SK-N-SH (cell line): ENCODE data around the gene MREG.

Experiments used
- CTCF ChIP-seq: fragments of 200-600 bp; sonication (generic); IDR thresholded peaks from 2 replicates; pipeline ENCODE4 v1.6.1; 2017; ENCODE audit warnings: antibody characterized with exemption, mild to moderate bottlenecking, moderate library complexity
- EP300 ChIP-seq, 2 experiments: IDR thresholded peaks; 2 replicates each; pipeline versions ENCODE4 v1.4.0 to v1.6.1; 2012; ENCODE audit warnings: borderline replicate concordance in 1 of 2, low read depth in 1 of 2, low read length in 1 of 2
- MAX ChIP-seq: IDR thresholded peaks from 2 replicates; pipeline ENCODE4 v1.4.0; 2012; ENCODE audit warnings: low read depth
- NRF1 ChIP-seq: IDR thresholded peaks from 2 replicates; pipeline ENCODE4 v1.6.1; 2012; ENCODE audit warnings: low read depth, mild to moderate bottlenecking, low read length
- POLR2AphosphoS5 ChIP-seq: IDR thresholded peaks from 2 replicates; pipeline ENCODE4 v1.6.1; 2012; ENCODE audit warnings: low read depth, low read length
- RCOR1 ChIP-seq: fragments of 150-350 bp; IDR thresholded peaks from 2 replicates; pipeline ENCODE4 v1.6.1; 2017; ENCODE audit warnings: antibody characterized with exemption, low read length
- REST ChIP-seq: IDR thresholded peaks from 2 replicates; pipeline ENCODE4 v1.6.1; 2012; ENCODE audit warnings: mild to moderate bottlenecking, low read depth, low read length, moderate library complexity
- RFX5 ChIP-seq: IDR thresholded peaks from 2 replicates; pipeline ENCODE4 v1.6.1; 2012; ENCODE audit warnings: mild to moderate bottlenecking, improper control_type of control experiment, low read length
- SIN3A ChIP-seq: IDR thresholded peaks from 2 replicates; pipeline ENCODE4 v1.6.1; 2012; ENCODE audit warnings: low read depth, mild to moderate bottlenecking, low read length, moderate library complexity, borderline replicate concordance
- TCF12 ChIP-seq: IDR thresholded peaks from 2 replicates; pipeline ENCODE4 v1.4.0; 2012
- TEAD4 ChIP-seq: IDR thresholded peaks from 2 replicates; pipeline ENCODE4 v1.4.0; 2012; ENCODE audit warnings: mild to moderate bottlenecking, borderline replicate concordance; ENCODE audit not compliant: insufficient read depth

- TF ChIP-seq RFX5 (no peak), CTCF (peak; percentile 98), RCOR1 (no peak), SIN3A (no peak), TCF12 (no peak), REST (no peak), MAX (no peak), EP300 (IDR thresholded peaks at IDR 0.05; ENCODE audit: borderline replicate concordance in 1 of 2, low read depth in 1 of 2, low read length in 1 of 2) (no peak), NRF1 (no peak), TEAD4 (no peak), POLR2AphosphoS5 (no peak)
These were observed 82.0 kb downstream of the MREG start for GRCh38 chr2:215931256-215931903.
